GM12878 (cell line): ENCODE results near the gene EDEM2. TPM values are rescaled to one million over a fixed set of nuclear protein-coding genes. Genes with fewer than 3 reads are reported as not detected.

Experiments
- ATAC-seq: fragments of 200-7000 bp; cut with Tn5 transposase; 3 replicates; pipeline ENCODE4 v1.9.1; 2020; ENCODE audit warnings: mild to moderate bottlenecking, moderate library complexity
- BruUV-seq: library from RNA; stranded (reverse); fragments of 400-500 nt; replicated peaks from 2 replicates; lab custom pipeline; 2021; lab: Mats Ljungman, UMichigan
- CTCF ChIA-PET: fragments of 300-600 bp; sonication (Branson Sonifier 250); formaldehyde crosslinking; extraction: SDS; loops from one replicate; lab custom pipeline; 2021; ENCODE audit warnings: inconsistent platforms; lab: Yijun Ruan, JAX
- POLR2A ChIA-PET: fragments of 350-600 bp; formaldehyde crosslinking; extraction: SDS; loops from one replicate; lab custom pipeline; 2021; ENCODE audit warnings: inconsistent platforms; lab: Charles Lee
- RAD21 ChIA-PET: fragments of 300-600 bp; sonication (Branson Sonifier 250); formaldehyde crosslinking; loops from one replicate; lab custom pipeline; 2023; ENCODE audit warnings: antibody characterized with exemption; ENCODE audit not compliant: unreplicated experiment; lab: Charles Lee
- SMC1A ChIA-PET: fragments of 300-600 bp; sonication (Branson Sonifier 250); formaldehyde crosslinking; loops from one replicate; lab custom pipeline; 2023; ENCODE audit not compliant: unreplicated experiment, uncharacterized antibody; lab: Charles Lee
- DNase-seq: peaks from one replicate; pipeline ENCODE4 v3.0.0-alpha.2; 2011; ENCODE audit warnings: low read depth, low spot score
- FAIRE-seq: peaks from 3 replicates; lab custom pipeline; 2011; peaks lifted over from hg19 to GRCh38; lab: Jason Lieb, UNC
- H2AFZ ChIP-seq: 2 replicates; pipeline ENCODE4 v1.6.0; 2011; ENCODE audit warnings: low read depth, low read length, control low read depth; ENCODE audit not compliant: control insufficient read depth
- H3K27ac ChIP-seq: 2 replicates; pipeline ENCODE4 v1.5.1; 2011; ENCODE audit warnings: control low read depth; ENCODE audit not compliant: control insufficient read depth, insufficient read depth
- H3K27me3 ChIP-seq, 2 experiments: replicated peaks in 1 of 2; 2 replicates each; pipeline versions ENCODE4 v1.6.0 to v1.6.1; 2011; ENCODE audit warnings: low read length in 1 of 2; ENCODE audit not compliant: control insufficient read depth in 2 of 2, insufficient read depth in 2 of 2
- H3K36me3 ChIP-seq, 2 experiments: 2 replicates each; pipeline ENCODE4 v1.5.1; 2011; ENCODE audit warnings: low read length in 1 of 2; ENCODE audit not compliant: control insufficient read depth in 2 of 2, insufficient read depth in 2 of 2
- H3K4me1 ChIP-seq: 2 replicates; pipeline ENCODE4 v1.6.1; 2011; ENCODE audit warnings: mild to moderate bottlenecking, low read length, moderate library complexity, mixed read lengths; ENCODE audit not compliant: control insufficient read depth, insufficient read depth
- H3K4me2 ChIP-seq: 2 replicates; pipeline ENCODE4 v1.6.0; 2011; ENCODE audit warnings: control low read depth; ENCODE audit not compliant: control insufficient read depth, insufficient read depth
- H3K4me3 ChIP-seq: fragments of 200-600 bp; sonication (generic); 2 replicates; pipeline ENCODE4 v1.5.1; 2016
- H3K79me2 ChIP-seq: 2 replicates; pipeline ENCODE4 v1.6.0; 2011; ENCODE audit warnings: low read length; ENCODE audit not compliant: control insufficient read depth, insufficient read depth
- H3K9ac ChIP-seq: 2 replicates; pipeline ENCODE4 v1.8.0; 2011; ENCODE audit warnings: low read length, control low read depth, mixed read lengths; ENCODE audit not compliant: control insufficient read depth, insufficient read depth
- H3K9me3 ChIP-seq: replicated peaks from 3 replicates; pipeline ENCODE4 v1.5.1; 2011; ENCODE audit warnings: mild to moderate bottlenecking, low read length; ENCODE audit not compliant: control insufficient read depth, insufficient read depth
- H4K20me1 ChIP-seq: 2 replicates; pipeline ENCODE4 v1.6.0; 2011; ENCODE audit not compliant: control insufficient read depth, insufficient read depth
- ASH2L ChIP-seq: fragments of 300-600, 200-600 bp; sonication (generic); IDR thresholded peaks from 2 replicates; pipeline ENCODE4 v1.6.1; 2017; ENCODE audit warnings: low read depth, mild to moderate bottlenecking, borderline replicate concordance
- HDAC6 ChIP-seq: fragments of 200-600 bp; sonication (generic); IDR thresholded peaks from one replicate; pipeline ENCODE4 v1.8.0; 2017; ENCODE audit warnings: antibody characterized with exemption; ENCODE audit not compliant: unreplicated experiment
- JUNB ChIP-seq: IDR thresholded peaks from 2 replicates; pipeline ENCODE4 v1.6.1; 2016; ENCODE audit warnings: antibody characterized with exemption, mild to moderate bottlenecking
- KAT2A ChIP-seq: conservative IDR thresholded peaks from 2 replicates; pipeline ENCODE4 v1.6.1; 2011; ENCODE audit warnings: low read depth, low read length; ENCODE audit not compliant: control insufficient read depth
- KDM1A ChIP-seq: fragments of 200-600 bp; sonication (generic); IDR thresholded peaks from 2 replicates; pipeline ENCODE4 v1.6.1; 2016; ENCODE audit warnings: borderline replicate concordance
- PAX5 ChIP-seq: IDR thresholded peaks from 2 replicates; pipeline ENCODE4 v1.6.1; 2011; ENCODE audit warnings: low read depth, low read length, borderline replicate concordance
- RELA ChIP-seq: fragments of 450-650 bp; IDR thresholded peaks from 2 replicates; pipeline ENCODE4 v1.8.0; 2014; ENCODE audit warnings: borderline replicate concordance; ENCODE audit not compliant: partially characterized antibody
- RUNX3 ChIP-seq: IDR thresholded peaks from 2 replicates; pipeline ENCODE4 v1.6.1; 2012; ENCODE audit warnings: low read length, inconsistent platforms
- SUZ12 ChIP-seq: fragments of 200-600 bp; sonication (generic); IDR thresholded peaks from one replicate; pipeline ENCODE4 v1.6.1; 2018; ENCODE audit warnings: antibody characterized with exemption, mild to moderate bottlenecking; ENCODE audit not compliant: unreplicated experiment
- WGBS: methylation state at CpG from one replicate; pipeline ENCODE4 v1.1.6; 2016; ENCODE audit warnings: low lambda C conversion rate; ENCODE audit not compliant: insufficient replicate concordance, insufficient coverage; ENCODE audit errors: missing lambda C conversion rate; 5-methylcytosine and 5-hydroxymethylcytosine counted together
- in situ Hi-C: fragments of 300-500 bp; cut with MboI; formaldehyde crosslinking; loops from 9 replicates; pipeline ENCODE4 v1.14.3; 2018; ENCODE audit warnings: mixed read lengths
- intact Hi-C: fragments of 100-400 bp; cut with micrococcal nuclease; formaldehyde crosslinking; loops from one replicate; pipeline ENCODE4 v1.14.2; 2022; ENCODE audit not compliant: unreplicated experiment
- polyA plus RNA-seq, 11 experiments: library from polyadenylated mRNA; depleted of rRNA in 4 of 11; unstranded in 6 of 11; stranded (reverse) in 5 of 11; fragments of >200 nt; fragmentation: Nextera tagmentation in 4 of 11; fragmentation: Illumina TruSeq in 1 of 11; extraction: Ambion mirVana in 4 of 11; extraction: Trizol in 1 of 11; gene quantifications; 1 replicate in 1 of 11; 2 replicates in 10 of 11; pipeline versions ENCODE4 v1.2.1 to v1.2.3, GENCODE V29; 2011 to 2016; ENCODE audit warnings: inconsistent platforms in 2 of 11, missing spikeins in 2 of 11, low read depth in 1 of 11
- total RNA-seq, 4 experiments: library from RNA; depleted of rRNA in 3 of 4; stranded (reverse); fragments of >200 nt in 3 of 4; fragmentation: Illumina TruSeq in 1 of 4; extraction: Trizol in 1 of 4; gene quantifications; 2 replicates each; pipeline versions ENCODE4 v1.2.1 to v1.2.3, GENCODE V29; 2013 to 2021
- TF ChIP-seq, protein P1 (sequence below): fragments of 450-650 bp; IDR thresholded peaks from 2 replicates; pipeline ENCODE4 v1.6.1; 2017; ENCODE audit warnings: mild to moderate bottlenecking, moderate library complexity
- TF ChIP-seq, protein P2 (sequence below): fragments of 450-650 bp; conservative IDR thresholded peaks from 2 replicates; pipeline ENCODE4 v1.6.1; 2017; ENCODE audit warnings: mild to moderate bottlenecking, moderate library complexity

Gene EDEM2
- total and polyA plus RNA-seq, 10 of the 15 experiments (the other 5 are each of a cell fraction or from before 2014, with no cell fraction given) = 9.9 to 24.8 (median 14.8) TPM

DNA sequence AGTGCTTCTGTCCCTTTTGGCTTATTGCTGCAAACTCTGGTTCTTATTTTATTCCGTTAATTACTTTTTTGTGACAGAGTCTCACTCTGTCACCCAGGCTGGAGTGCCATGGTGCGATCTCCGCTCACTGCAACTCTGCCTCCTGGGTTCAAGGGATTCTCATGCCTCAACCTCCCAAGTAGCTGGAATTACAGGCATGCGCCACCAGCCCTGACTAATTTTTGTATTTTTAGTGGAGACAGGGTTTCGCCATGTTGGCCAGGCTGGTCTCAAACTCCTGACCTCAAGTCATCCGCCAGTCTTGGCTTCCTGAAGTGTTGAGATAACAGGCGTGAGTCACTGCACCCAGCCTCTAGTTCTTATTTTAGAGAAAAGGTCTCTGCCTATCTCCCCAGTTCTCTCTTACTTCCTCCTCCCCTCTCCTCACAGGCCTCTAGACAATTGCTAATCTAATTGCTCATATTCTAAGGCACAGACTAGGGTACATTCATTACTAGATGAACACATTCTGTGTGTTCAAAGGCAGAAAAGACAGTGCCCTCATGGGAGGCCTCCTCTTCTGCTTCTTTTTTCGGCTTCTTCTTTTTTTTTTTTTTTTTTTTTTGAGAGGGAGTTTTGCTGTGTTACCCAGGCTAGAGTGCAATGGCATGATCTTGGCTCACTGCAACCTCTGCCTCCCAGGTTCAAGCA lies 27.0 kb downstream of the EDEM2 start:
- DNase-seq (no peak), ATAC-seq (no peak), FAIRE-seq (no peak)
- Histone ChIP-seq H3K9ac (no peak overlapping the region), H3K9me3 (no peaks in the 10 kb centered on the region), H3K27me3 (no peaks in the 10 kb centered on the region), H3K4me3 (no peak overlapping the region), H2AFZ (no peak overlapping the region), H3K79me2 (no peaks in the 10 kb centered on the region), H3K27ac (no peak overlapping the region), H3K4me2 (no peak overlapping the region), H3K36me3 (peaks cover 4 to 34% of the 10 kb centered on the region in 2 experiments), H3K4me1 (no peaks in the 10 kb centered on the region), H4K20me1 (no peaks in the 10 kb centered on the region)
- CTCF ChIA-PET = no interaction called here
- RAD21 ChIA-PET = no interaction called here
- BruUV-seq = no TSS peak
- TF ChIP-seq HDAC6 = no peak
- no peak for TF ChIP-seq KDM1A
- TF ChIP-seq RELA = no peak
- TF ChIP-seq ASH2L = no peak
- TF ChIP-seq JUNB = no peak
- TF ChIP-seq, protein P1, sequence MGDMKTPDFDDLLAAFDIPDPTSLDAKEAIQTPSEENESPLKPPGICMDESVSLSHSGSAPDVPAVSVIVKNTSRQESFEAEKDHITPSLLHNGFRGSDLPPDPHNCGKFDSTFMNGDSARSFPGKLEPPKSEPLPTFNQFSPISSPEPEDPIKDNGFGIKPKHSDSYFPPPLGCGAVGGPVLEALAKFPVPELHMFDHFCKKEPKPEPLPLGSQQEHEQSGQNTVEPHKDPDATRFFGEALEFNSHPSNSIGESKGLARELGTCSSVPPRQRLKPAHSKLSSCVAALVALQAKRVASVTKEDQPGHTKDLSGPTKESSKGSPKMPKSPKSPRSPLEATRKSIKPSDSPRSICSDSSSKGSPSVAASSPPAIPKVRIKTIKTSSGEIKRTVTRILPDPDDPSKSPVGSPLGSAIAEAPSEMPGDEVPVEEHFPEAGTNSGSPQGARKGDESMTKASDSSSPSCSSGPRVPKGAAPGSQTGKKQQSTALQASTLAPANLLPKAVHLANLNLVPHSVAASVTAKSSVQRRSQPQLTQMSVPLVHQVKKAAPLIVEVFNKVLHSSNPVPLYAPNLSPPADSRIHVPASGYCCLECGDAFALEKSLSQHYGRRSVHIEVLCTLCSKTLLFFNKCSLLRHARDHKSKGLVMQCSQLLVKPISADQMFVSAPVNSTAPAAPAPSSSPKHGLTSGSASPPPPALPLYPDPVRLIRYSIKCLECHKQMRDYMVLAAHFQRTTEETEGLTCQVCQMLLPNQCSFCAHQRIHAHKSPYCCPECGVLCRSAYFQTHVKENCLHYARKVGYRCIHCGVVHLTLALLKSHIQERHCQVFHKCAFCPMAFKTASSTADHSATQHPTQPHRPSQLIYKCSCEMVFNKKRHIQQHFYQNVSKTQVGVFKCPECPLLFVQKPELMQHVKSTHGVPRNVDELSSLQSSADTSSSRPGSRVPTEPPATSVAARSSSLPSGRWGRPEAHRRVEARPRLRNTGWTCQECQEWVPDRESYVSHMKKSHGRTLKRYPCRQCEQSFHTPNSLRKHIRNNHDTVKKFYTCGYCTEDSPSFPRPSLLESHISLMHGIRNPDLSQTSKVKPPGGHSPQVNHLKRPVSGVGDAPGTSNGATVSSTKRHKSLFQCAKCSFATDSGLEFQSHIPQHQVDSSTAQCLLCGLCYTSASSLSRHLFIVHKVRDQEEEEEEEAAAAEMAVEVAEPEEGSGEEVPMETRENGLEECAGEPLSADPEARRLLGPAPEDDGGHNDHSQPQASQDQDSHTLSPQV = no peak
- no peak for TF ChIP-seq RUNX3
- TF ChIP-seq, protein P2, sequence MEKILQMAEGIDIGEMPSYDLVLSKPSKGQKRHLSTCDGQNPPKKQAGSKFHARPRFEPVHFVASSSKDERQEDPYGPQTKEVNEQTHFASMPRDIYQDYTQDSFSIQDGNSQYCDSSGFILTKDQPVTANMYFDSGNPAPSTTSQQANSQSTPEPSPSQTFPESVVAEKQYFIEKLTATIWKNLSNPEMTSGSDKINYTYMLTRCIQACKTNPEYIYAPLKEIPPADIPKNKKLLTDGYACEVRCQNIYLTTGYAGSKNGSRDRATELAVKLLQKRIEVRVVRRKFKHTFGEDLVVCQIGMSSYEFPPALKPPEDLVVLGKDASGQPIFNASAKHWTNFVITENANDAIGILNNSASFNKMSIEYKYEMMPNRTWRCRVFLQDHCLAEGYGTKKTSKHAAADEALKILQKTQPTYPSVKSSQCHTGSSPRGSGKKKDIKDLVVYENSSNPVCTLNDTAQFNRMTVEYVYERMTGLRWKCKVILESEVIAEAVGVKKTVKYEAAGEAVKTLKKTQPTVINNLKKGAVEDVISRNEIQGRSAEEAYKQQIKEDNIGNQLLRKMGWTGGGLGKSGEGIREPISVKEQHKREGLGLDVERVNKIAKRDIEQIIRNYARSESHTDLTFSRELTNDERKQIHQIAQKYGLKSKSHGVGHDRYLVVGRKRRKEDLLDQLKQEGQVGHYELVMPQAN = no peak
- TF ChIP-seq KAT2A = no peak
- TF ChIP-seq PAX5 = no peak
- no peak for TF ChIP-seq SUZ12
- POLR2A ChIA-PET = no interaction called here
- 49% methylated on average over 7 of the region's 8 CpGs for WGBS
- intact Hi-C loops = no loop called here
- SMC1A ChIA-PET = interaction anchor here (1.2 kb wide), 1 partner anchor 17 kb away, joined by 3 read pairs; no protein-coding TSS in a partner anchor
- in situ Hi-C loops = no loop called here
